GM13976 (cell line): ENCODE measurements around the gene PRRC2B.
A peak's percentile ranks its signal among the peaks of the same experiment; 100 is the strongest.
"Not testable (repeated sequence)": the region's sequence is repeated elsewhere in the genome, so short reads cannot be mapped to it uniquely, and the experiment has no call there.

Experiments
- DNase-seq: peaks from one replicate; pipeline ENCODE4 v3.0.0; 2012; ENCODE audit warnings: low spot score
- in situ Hi-C: fragments of 300-500 bp; cut with MboI; formaldehyde crosslinking; loops from one replicate; pipeline ENCODE4 v1.12.0; 2022; ENCODE audit warnings: low sequenced_read_pairs, mixed read lengths, inconsistent platforms; ENCODE audit not compliant: unreplicated experiment
- TF ChIP-seq, protein P1 (sequence below): IDR thresholded peaks from 2 replicates; pipeline ENCODE4 v1.5.1; 2012; ENCODE audit warnings: borderline replicate concordance, mild to moderate bottlenecking; ENCODE audit not compliant: insufficient read depth; ENCODE audit errors: extremely low read depth, missing control alignments, control extremely low read depth

The PRRC2B gene

DNA sequence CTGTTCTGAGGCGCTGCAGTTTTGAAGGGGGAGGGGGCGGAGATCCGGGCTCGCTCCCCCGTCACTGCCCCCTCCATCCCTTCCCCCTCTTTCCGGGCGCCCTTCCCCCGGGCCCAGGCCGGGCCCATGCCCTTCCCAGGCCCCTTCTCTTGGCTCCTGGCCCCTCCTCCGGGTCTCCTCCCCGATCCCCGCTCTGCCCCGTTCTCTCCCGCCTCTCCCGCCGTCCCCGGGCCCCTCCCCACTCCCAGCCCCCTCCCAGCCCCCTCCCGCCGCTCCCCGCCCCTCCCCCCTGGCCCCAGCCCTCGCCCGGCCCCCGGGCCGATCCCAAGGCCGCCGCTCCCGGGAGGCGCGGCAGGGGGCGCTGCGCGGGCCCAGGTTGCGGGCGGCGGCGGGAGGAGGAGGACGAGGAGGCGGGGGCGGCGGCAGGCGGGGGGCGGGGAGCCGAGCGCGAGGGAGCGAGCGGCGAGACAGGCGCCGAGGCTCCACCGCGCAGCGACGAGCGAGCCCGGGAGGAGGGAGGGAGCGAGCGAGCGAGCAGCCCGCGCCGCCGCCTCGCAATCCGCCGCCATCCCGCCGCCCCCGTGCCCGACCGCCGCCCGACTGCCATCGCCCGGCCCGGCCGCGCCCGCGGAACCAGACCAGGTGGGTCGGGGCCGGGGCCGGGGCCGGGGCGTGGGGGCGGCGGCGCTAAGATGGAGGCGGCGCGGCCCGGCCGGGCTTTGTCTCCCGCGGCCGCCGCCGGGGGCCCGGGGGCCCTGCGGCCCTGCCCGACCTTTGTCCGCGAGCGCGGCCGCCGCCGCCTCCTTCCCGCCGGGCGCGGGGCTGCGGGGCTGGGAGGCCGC lies at the start of gene PRRC2B:
PRRC2B (plus strand) TSS at position 465 of the 842 bp plus-strand sequence. CDS start 36,059 bp downstream, outside the sequence.
- in situ Hi-C loops: no loop called here
- DNase-seq: peak; percentile 95

DNA sequence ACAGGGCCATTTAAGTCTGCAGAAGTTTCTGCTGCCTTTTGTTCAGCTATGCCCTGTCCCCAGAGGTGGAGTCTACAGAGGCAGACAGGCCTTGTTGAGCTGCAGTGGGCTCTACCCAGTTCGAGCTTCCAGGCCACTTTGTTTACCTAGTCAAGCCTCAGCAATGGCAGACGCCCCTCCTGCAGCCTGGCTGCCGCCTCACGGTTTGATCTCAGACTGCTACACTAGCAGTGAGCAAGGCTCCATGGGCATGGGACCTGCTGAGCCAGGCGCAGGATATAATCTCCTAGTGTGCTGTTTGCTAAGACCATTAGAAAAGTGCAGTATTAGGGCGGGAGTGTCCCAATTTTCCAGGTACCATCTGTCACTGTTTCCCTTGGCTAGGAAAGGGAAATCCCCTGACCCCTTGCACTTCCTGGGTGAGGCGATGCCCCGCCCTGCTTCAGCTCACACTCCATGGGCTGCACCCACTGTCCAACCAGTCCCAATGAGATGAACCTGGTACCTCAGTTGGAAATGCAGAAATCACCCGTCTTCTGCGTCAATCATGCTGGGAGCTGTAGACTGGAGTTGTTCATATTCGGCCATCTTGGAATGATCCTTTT lies 48.9 kb upstream of the PRRC2B start:
- in situ Hi-C loops, DNase-seq: not testable (repeated sequence)

More for the DNA sequence above, at the start of gene PRRC2B:
- TF ChIP-seq, protein P1, sequence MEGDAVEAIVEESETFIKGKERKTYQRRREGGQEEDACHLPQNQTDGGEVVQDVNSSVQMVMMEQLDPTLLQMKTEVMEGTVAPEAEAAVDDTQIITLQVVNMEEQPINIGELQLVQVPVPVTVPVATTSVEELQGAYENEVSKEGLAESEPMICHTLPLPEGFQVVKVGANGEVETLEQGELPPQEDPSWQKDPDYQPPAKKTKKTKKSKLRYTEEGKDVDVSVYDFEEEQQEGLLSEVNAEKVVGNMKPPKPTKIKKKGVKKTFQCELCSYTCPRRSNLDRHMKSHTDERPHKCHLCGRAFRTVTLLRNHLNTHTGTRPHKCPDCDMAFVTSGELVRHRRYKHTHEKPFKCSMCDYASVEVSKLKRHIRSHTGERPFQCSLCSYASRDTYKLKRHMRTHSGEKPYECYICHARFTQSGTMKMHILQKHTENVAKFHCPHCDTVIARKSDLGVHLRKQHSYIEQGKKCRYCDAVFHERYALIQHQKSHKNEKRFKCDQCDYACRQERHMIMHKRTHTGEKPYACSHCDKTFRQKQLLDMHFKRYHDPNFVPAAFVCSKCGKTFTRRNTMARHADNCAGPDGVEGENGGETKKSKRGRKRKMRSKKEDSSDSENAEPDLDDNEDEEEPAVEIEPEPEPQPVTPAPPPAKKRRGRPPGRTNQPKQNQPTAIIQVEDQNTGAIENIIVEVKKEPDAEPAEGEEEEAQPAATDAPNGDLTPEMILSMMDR: peak; percentile 86

DNA sequence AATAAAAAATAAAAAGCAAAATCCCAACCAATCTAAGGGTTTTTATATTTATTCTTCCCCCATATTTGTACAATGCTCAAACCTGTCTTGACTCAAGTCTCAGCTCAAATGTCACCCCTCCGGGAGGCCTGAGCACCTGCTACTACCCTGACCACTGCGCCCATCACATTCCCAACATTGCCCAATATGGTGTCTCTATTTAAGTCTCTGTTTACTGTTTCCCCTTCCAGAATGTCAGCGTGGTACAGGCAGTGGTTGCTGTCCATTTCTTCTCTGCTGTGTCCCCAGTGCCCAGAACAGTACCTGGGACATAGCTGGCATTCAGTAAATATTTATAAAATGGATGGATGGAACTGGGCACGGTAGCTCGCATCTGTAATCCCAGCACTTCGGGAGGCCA lies 47.3 kb upstream of the PRRC2B start:
- DNase-seq: no peak
- TF ChIP-seq, protein P1: no peak
- in situ Hi-C loops: no loop called here

DNA sequence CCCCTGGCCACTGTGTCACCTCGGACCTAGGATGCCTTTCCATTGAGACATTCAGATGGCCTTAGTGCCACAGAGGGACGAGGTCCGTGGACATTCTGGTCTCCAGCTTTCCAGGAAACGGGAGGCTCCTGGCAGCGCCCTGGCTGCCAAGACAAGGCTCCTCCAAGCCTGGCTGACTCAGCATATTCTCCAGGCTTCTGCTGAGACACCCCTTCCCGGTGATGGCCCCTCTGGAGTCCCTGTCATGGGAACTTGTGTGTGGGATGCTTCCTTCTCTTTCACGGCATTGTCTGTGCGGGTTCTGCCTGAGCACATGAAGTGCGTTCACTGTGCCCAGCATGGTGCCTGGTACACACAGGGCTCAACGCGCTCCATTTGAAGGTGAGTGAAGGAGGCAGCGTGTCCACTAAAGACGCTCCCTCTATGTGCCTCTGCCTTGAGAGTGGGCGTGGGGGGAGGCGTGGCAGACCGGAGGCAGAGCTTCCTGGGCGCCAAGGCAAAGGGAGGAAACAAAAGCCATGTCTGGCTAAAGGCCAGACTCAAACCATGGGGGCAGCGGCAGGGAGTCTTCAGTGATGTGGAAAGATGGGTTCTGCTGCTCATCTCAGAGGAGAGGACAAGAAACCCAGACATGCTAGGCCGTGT lies 46.4 kb upstream of the PRRC2B start:
- DNase-seq: no peak
- TF ChIP-seq, protein P1: no peak
- in situ Hi-C loops: no loop called here

DNA sequence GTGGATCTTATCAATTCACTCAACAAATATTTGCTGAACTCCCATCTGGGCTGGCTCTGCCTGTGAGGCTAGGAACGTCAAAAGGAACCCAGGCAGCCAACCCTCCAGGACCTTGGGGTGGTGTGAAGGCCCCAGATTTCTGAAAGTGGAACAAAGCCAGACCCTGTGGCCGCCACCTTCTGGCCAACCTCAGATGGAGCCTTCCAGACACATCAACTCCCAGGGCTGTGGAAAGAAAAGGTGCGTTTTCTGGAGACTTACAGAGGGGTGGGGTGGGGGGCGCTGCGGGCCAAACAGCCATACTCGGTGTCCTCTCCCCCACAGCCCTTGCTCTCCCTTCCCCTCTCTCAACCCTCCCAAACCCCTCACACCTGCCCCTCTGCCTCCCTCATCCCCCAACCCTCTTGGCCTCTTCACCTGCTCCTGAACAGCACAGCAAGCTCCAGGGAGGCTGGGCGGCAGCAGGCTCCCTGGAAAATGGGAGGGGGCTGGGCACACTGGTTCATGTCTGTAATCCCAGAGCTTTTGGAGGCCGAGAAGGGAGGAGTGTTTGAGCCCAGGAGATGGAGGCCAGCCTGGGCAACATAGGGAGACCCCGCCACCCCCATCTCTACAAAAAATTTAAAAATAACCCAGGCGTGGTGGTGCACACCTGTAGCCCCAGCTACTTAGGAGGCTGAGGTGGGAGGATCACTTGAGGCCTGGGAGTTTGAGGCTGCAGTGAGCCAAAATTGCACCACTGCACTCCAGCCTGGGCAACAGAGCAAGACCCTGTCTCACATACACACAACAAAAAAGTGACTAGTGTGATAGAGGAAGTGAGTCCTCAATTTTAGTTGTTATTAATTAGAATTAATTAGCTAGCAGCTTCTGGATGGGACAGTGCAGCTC lies 45.0 kb upstream of the PRRC2B start:
- no peak for DNase-seq
- in situ Hi-C loops: no loop called here
- TF ChIP-seq, protein P1: no peak

DNA sequence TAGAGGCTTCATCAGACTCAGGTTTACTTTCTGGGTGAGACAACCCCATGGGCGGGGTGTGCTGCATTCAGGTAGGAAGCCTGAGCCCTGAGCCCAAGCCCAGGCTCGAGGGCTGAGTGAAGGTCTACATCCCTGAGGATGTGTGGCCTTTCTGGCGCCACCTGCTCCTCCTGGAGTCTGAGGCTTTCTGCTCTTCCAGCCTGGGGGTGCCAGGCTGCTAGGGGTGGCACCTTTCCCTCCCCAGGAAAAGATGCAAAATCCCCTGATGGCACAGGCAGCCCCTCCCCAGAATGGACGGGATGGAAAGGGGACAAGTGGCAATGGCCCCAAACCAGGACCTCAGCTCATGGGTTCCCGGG lies 44.4 kb upstream of the PRRC2B start:
- TF ChIP-seq, protein P1: no peak
- in situ Hi-C loops: no loop called here
- DNase-seq: no peak
